IMR-90 (cell line): ENCODE measurements around the gene AAK1. TPM values are rescaled to one million over a fixed set of nuclear protein-coding genes. Genes with fewer than 3 reads are reported as not detected.

Experiments
- ATAC-seq: fragments of 200-7000 bp; cut with Tn5 transposase; 2 replicates; pipeline ENCODE4 v1.9.1; 2020; ENCODE audit warnings: low read depth, mild to moderate bottlenecking, moderate library complexity
- BruUV-seq: library from RNA; stranded (reverse); fragments of 400-500 nt; replicated peaks from 2 replicates; lab custom pipeline; 2021; lab: Mats Ljungman, UMichigan
- CTCF ChIA-PET: fragments of 300-600 bp; formaldehyde crosslinking; extraction: SDS; loops from one replicate; lab custom pipeline; 2021; ENCODE audit warnings: antibody characterized with exemption; lab: Yijun Ruan, JAX
- POLR2A ChIA-PET: fragments of 300-600 bp; sonication (Branson Sonifier 250); formaldehyde crosslinking; loops from one replicate; lab custom pipeline; 2022; ENCODE audit warnings: antibody characterized with exemption; ENCODE audit not compliant: unreplicated experiment; lab: Charles Lee
- DNase-seq: peaks from one replicate; pipeline ENCODE4 v3.0.0; 2013
- H2AFZ ChIP-seq: replicated peaks from 2 replicates; pipeline ENCODE3; 2013; ENCODE audit warnings: low read length, mild to moderate bottlenecking; ENCODE audit not compliant: poor library complexity
- H2AK5ac ChIP-seq: 2 replicates; pipeline ENCODE4 v1.6.1; 2013; ENCODE audit warnings: low read depth, low read length, inconsistent platforms
- H2AK9ac ChIP-seq: replicated peaks from 2 replicates; pipeline ENCODE3; 2013; ENCODE audit warnings: mild to moderate bottlenecking, low read depth, low read length, moderate library complexity; ENCODE audit not compliant: poor library complexity
- H2BK120ac ChIP-seq: 2 replicates; pipeline ENCODE4 v1.6.1; 2013; ENCODE audit warnings: low read depth, low read length, inconsistent platforms
- H2BK15ac ChIP-seq: 3 replicates; pipeline ENCODE4 v1.6.1; 2013; ENCODE audit warnings: low read depth, low read length, inconsistent platforms
- H2BK20ac ChIP-seq: 2 replicates; pipeline ENCODE4 v1.6.1; 2013; ENCODE audit warnings: low read depth, mild to moderate bottlenecking, inconsistent platforms, low read length, moderate library complexity
- H2BK5ac ChIP-seq: 2 replicates; pipeline ENCODE4 v1.6.1; 2013; ENCODE audit warnings: mild to moderate bottlenecking, low read depth, low read length, inconsistent platforms; ENCODE audit not compliant: poor library complexity, severe bottlenecking
- H3K14ac ChIP-seq: replicated peaks from 2 replicates; pipeline ENCODE4 v1.6.1; 2013; ENCODE audit warnings: low read depth, low read length, inconsistent platforms
- H3K18ac ChIP-seq: 2 replicates; pipeline ENCODE4 v1.6.1; 2013; ENCODE audit warnings: low read depth, low read length, control low read depth
- H3K23ac ChIP-seq: 2 replicates; pipeline ENCODE4 v1.6.1; 2013; ENCODE audit warnings: low read depth, low read length, inconsistent platforms
- H3K27ac ChIP-seq: 2 replicates; pipeline ENCODE4 v1.5.1; 2013; ENCODE audit warnings: mild to moderate bottlenecking, control low read depth, low read length; ENCODE audit not compliant: insufficient read depth
- H3K27me3 ChIP-seq: 2 replicates; pipeline ENCODE4 v1.6.1; 2013; ENCODE audit warnings: low read length; ENCODE audit not compliant: control insufficient read depth, insufficient read depth
- H3K36me3 ChIP-seq: 2 replicates; pipeline ENCODE4 v1.6.1; 2013; ENCODE audit warnings: low read length, mixed read lengths; ENCODE audit not compliant: control insufficient read depth, insufficient read depth
- H3K4ac ChIP-seq: 2 replicates; pipeline ENCODE4 v1.6.1; 2013; ENCODE audit warnings: low read depth, low read length, inconsistent platforms
- H3K4me1 ChIP-seq: 2 replicates; pipeline ENCODE4 v1.6.1; 2013; ENCODE audit warnings: low read length, mixed read lengths; ENCODE audit not compliant: control insufficient read depth, insufficient read depth
- H3K4me2 ChIP-seq: 2 replicates; pipeline ENCODE4 v1.6.1; 2013; ENCODE audit warnings: low read depth, mild to moderate bottlenecking, control low read depth, low read length, moderate library complexity
- H3K4me3 ChIP-seq: 2 replicates; pipeline ENCODE4 v1.5.1; 2013; ENCODE audit warnings: low read depth, mild to moderate bottlenecking, control low read depth, low read length, moderate library complexity; ENCODE audit not compliant: insufficient read depth
- H3K56ac ChIP-seq: 2 replicates; pipeline ENCODE4 v1.6.1; 2013; ENCODE audit warnings: low read length, inconsistent platforms; ENCODE audit not compliant: insufficient read depth; ENCODE audit errors: extremely low read depth
- H3K79me1 ChIP-seq, 2 experiments: 2 replicates each; pipeline ENCODE4 v1.6.1; 2013; ENCODE audit warnings: low read length in 2 of 2, inconsistent platforms in 1 of 2, low read depth in 1 of 2
- H3K9ac ChIP-seq: 2 replicates; pipeline ENCODE4 v1.6.1; 2013; ENCODE audit warnings: low read depth, low read length, control low read depth
- H3K9me1 ChIP-seq: 2 replicates; pipeline ENCODE4 v1.6.1; 2013; ENCODE audit warnings: low read length, inconsistent platforms; ENCODE audit not compliant: insufficient read depth
- H3K9me3 ChIP-seq: 2 replicates; pipeline ENCODE4 v1.6.1; 2013; ENCODE audit warnings: low read length; ENCODE audit not compliant: control insufficient read depth, insufficient read depth
- H4K20me1 ChIP-seq: 2 replicates; pipeline ENCODE4 v1.6.1; 2013; ENCODE audit warnings: low read length, inconsistent platforms; ENCODE audit not compliant: insufficient read depth
- H4K5ac ChIP-seq: 2 replicates; pipeline ENCODE4 v1.6.1; 2013; ENCODE audit warnings: mild to moderate bottlenecking, low read depth, low read length, control low read depth
- H4K8ac ChIP-seq, 2 experiments: 2 replicates each; pipeline ENCODE4 v1.6.1; 2013; ENCODE audit warnings: low read depth in 2 of 2, low read length in 2 of 2, control low read depth in 1 of 2, inconsistent platforms in 1 of 2
- H4K91ac ChIP-seq: 2 replicates; pipeline ENCODE4 v1.6.1; 2013; ENCODE audit warnings: low read depth, low read length, inconsistent platforms; ENCODE audit not compliant: insufficient read depth
- BHLHE40 ChIP-seq: fragments of 150-350 bp; IDR thresholded peaks from 2 replicates; pipeline ENCODE4 v1.6.1; 2016; ENCODE audit warnings: mild to moderate bottlenecking, low read depth, low read length
- CEBPB ChIP-seq: IDR thresholded peaks from 2 replicates; pipeline ENCODE4 v1.6.1; 2012; ENCODE audit warnings: low read depth, low read length, improper control_type of control experiment
- CHD1 ChIP-seq: IDR thresholded peaks from 2 replicates; pipeline ENCODE4 v1.6.1; 2012; ENCODE audit warnings: low read depth, low read length, improper control_type of control experiment
- FOS ChIP-seq: fragments of 150-350 bp; IDR thresholded peaks from 2 replicates; pipeline ENCODE4 v1.6.1; 2016; ENCODE audit warnings: low read depth, low read length
- MAFK ChIP-seq: IDR thresholded peaks from 2 replicates; pipeline ENCODE4 v1.6.1; 2012; ENCODE audit warnings: low read depth, low read length, improper control_type of control experiment
- MAZ ChIP-seq: IDR thresholded peaks from 2 replicates; pipeline ENCODE4 v1.6.1; 2012; ENCODE audit warnings: low read depth, mild to moderate bottlenecking, low read length, improper control_type of control experiment, moderate library complexity, borderline replicate concordance
- MXI1 ChIP-seq: IDR thresholded peaks from 2 replicates; pipeline ENCODE4 v1.6.1; 2012; ENCODE audit warnings: low read depth, mild to moderate bottlenecking, low read length, moderate library complexity, borderline replicate concordance
- NFE2L2 ChIP-seq: fragments of 150-350 bp; IDR thresholded peaks from 2 replicates; pipeline ENCODE4 v1.6.1; 2016; ENCODE audit warnings: low read depth, mild to moderate bottlenecking, low read length
- POLR2A ChIP-seq: IDR thresholded peaks from 2 replicates; pipeline ENCODE4 v1.6.1; 2012; ENCODE audit warnings: mild to moderate bottlenecking, low read depth, low read length
- RAD21 ChIP-seq: IDR thresholded peaks from 2 replicates; pipeline ENCODE4 v1.6.1; 2012; ENCODE audit warnings: low read length, improper control_type of control experiment
- RCOR1 ChIP-seq: IDR thresholded peaks from 2 replicates; pipeline ENCODE4 v1.6.1; 2012; ENCODE audit warnings: mild to moderate bottlenecking, low read length, improper control_type of control experiment; ENCODE audit not compliant: insufficient replicate concordance
- RFX5 ChIP-seq: IDR thresholded peaks from 2 replicates; pipeline ENCODE4 v1.8.0; 2012; ENCODE audit warnings: low read depth, mild to moderate bottlenecking, low read length, moderate library complexity
- SMC3 ChIP-seq: fragments of 150-350 bp; IDR thresholded peaks from 2 replicates; pipeline ENCODE4 v1.6.1; 2016; ENCODE audit warnings: low read depth, mild to moderate bottlenecking, antibody characterized with exemption, low read length, moderate library complexity
- WGBS, 2 experiments: methylation state at CpG; one replicate each; pipeline versions ENCODE4 v1.1.5 to v1.1.7; 2013; ENCODE audit warnings: missing lambda C conversion rate in 2 of 2; ENCODE audit not compliant: insufficient read length in 1 of 2; ENCODE audit errors: extremely low coverage in 2 of 2; 5-methylcytosine and 5-hydroxymethylcytosine counted together
- dilution Hi-C: fragments of 300-500 bp; cut with HindIII; formaldehyde crosslinking; loops from one replicate; pipeline ENCODE4 v1.14.3; 2018; ENCODE audit warnings: low sequenced_read_pairs; ENCODE audit not compliant: unreplicated experiment
- in situ Hi-C: fragments of 300-500 bp; cut with MboI; formaldehyde crosslinking; loops from 3 replicates; pipeline ENCODE4 v1.14.3; 2019; ENCODE audit warnings: low sequenced_read_pairs, inconsistent platforms, mixed read lengths
- intact Hi-C: fragments of 100-400 bp; cut with micrococcal nuclease; formaldehyde crosslinking; loops from 2 replicates; pipeline ENCODE4 v1.10.0; 2022
- polyA plus RNA-seq, 3 experiments: library from polyadenylated mRNA; depleted of rRNA; stranded (reverse); fragments of >200 nt; gene quantifications; 2 replicates each; pipeline ENCODE4 v1.2.3, GENCODE V29; 2012; ENCODE audit warnings: low replicate concordance in 1 of 3
- total RNA-seq: library from RNA; depleted of rRNA; stranded (reverse); fragments of >200 nt; gene quantifications from 2 replicates; pipeline ENCODE4 v1.2.3, GENCODE V29; 2012
- TF ChIP-seq, protein P1 (sequence below): conservative IDR thresholded peaks from 2 replicates; pipeline ENCODE4 v1.5.1; 2012; ENCODE audit warnings: mild to moderate bottlenecking, low read depth, low read length, improper control_type of control experiment
- TF ChIP-seq, protein P2 (sequence below): fragments of 150-350 bp; IDR thresholded peaks from 2 replicates; pipeline ENCODE4 v1.6.1; 2016; ENCODE audit warnings: low read depth, mild to moderate bottlenecking, low read length, moderate library complexity, borderline replicate concordance
- TF ChIP-seq, protein P3 (sequence below): fragments of 150-350 bp; IDR thresholded peaks from 2 replicates; pipeline ENCODE4 v1.6.1; 2017; ENCODE audit warnings: mild to moderate bottlenecking, antibody characterized with exemption, low read length, low read depth

Gene AAK1
- total and polyA plus RNA-seq, 2 of the 4 experiments (the other 2 are of a cell fraction), result 21.9 to 26.5 TPM

DNA sequence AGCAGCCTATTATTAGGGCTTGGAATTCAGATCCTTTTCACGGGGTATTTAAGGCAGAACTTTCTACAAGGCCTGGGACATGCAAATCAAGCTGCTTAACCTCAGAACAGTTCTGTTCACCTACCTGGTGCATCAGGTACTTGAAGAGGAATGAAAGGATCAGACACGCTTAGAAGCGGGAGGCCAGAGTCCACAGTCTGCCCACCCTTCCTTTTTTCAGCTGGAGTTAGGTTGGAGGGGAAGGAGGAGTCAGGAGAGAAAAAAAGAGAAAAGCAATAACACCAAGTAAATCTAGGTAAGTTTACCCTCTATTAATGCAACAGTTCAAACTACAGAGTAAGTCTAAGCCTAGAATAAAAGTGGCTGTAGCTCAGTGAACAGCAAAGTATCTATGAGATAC is 147.7 kb downstream of the AAK1 start:
- intact Hi-C loops, result no loop called here
- Histone ChIP-seq H3K27me3 (no peaks in the 10 kb centered on the region), H2AK5ac (no peak overlapping the region), H3K4me2 (no peak overlapping the region), H2BK120ac (no peak overlapping the region), H3K27ac (no peak overlapping the region), H3K9me1 (peaks cover 10% of the 10 kb centered on the region), H4K5ac (no peak overlapping the region), H4K91ac (no peak overlapping the region), H3K4me3 (no peak overlapping the region), H3K14ac (no peak overlapping the region), H3K18ac (no peak overlapping the region), H2BK20ac (no peak overlapping the region), H3K79me1 (peaks cover 11 to 20% of the 10 kb centered on the region in 2 experiments; a peak in 3 of 4 replicates), H4K8ac (no peak overlapping the region), H3K9ac (no peak overlapping the region), H3K23ac (no peak overlapping the region), H3K9me3 (no peaks in the 10 kb centered on the region), H3K4me1 (0 out of 2 replicates have a peak, but pooled peaks cover 2% of the 10 kb centered on the region), H3K4ac (no peak overlapping the region), H2AFZ (no peak overlapping the region), H3K36me3 (peaks cover 26% of the 10 kb centered on the region), H3K56ac (no peak overlapping the region), H2AK9ac (no peak overlapping the region), H2BK5ac (no peak overlapping the region), H2BK15ac (no peak overlapping the region), H4K20me1 (no peaks in the 10 kb centered on the region)
- BruUV-seq, result no TSS peak
- no peak for ATAC-seq
- CTCF ChIA-PET, result no interaction called here
- no peak for DNase-seq
- no CpG with 5 or more reads among the region's 3 CpGs for WGBS, 2 experiments
- dilution Hi-C loops, result no loop called here
- in situ Hi-C loops, result no loop called here
- POLR2A ChIA-PET, result no interaction called here
- TF ChIP-seq RCOR1 (no peak), MXI1 (no peak), RFX5 (no peak), MAZ (no peak), SMC3 (no peak), CEBPB (no peak), MAFK (no peak), CHD1 (no peak), POLR2A (no peak), FOS (no peak), RAD21 (no peak), NFE2L2 (no peak), BHLHE40 (no peak)
- TF ChIP-seq, protein P1, sequence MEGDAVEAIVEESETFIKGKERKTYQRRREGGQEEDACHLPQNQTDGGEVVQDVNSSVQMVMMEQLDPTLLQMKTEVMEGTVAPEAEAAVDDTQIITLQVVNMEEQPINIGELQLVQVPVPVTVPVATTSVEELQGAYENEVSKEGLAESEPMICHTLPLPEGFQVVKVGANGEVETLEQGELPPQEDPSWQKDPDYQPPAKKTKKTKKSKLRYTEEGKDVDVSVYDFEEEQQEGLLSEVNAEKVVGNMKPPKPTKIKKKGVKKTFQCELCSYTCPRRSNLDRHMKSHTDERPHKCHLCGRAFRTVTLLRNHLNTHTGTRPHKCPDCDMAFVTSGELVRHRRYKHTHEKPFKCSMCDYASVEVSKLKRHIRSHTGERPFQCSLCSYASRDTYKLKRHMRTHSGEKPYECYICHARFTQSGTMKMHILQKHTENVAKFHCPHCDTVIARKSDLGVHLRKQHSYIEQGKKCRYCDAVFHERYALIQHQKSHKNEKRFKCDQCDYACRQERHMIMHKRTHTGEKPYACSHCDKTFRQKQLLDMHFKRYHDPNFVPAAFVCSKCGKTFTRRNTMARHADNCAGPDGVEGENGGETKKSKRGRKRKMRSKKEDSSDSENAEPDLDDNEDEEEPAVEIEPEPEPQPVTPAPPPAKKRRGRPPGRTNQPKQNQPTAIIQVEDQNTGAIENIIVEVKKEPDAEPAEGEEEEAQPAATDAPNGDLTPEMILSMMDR, result no peak
- TF ChIP-seq, protein P2, sequence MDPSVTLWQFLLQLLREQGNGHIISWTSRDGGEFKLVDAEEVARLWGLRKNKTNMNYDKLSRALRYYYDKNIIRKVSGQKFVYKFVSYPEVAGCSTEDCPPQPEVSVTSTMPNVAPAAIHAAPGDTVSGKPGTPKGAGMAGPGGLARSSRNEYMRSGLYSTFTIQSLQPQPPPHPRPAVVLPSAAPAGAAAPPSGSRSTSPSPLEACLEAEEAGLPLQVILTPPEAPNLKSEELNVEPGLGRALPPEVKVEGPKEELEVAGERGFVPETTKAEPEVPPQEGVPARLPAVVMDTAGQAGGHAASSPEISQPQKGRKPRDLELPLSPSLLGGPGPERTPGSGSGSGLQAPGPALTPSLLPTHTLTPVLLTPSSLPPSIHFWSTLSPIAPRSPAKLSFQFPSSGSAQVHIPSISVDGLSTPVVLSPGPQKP, result no peak
- TF ChIP-seq, protein P3, sequence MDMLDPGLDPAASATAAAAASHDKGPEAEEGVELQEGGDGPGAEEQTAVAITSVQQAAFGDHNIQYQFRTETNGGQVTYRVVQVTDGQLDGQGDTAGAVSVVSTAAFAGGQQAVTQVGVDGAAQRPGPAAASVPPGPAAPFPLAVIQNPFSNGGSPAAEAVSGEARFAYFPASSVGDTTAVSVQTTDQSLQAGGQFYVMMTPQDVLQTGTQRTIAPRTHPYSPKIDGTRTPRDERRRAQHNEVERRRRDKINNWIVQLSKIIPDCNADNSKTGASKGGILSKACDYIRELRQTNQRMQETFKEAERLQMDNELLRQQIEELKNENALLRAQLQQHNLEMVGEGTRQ, result no peak
